Heart right ventricle (tissue), 16 donors: ENCODE results near the gene ANTXR1. TPM values are rescaled to one million over a fixed set of nuclear protein-coding genes. Genes with fewer than 3 reads are reported as not detected.

Experiments
- ATAC-seq, 8 donors: fragments of 200-7000 bp; cut with Tn5 transposase; one replicate each; pipeline ENCODE4 v1.9.1; 2020; ENCODE audit warnings: mild to moderate bottlenecking in 8 of 8, moderate library complexity in 8 of 8, moderate number of reproducible peaks in 1 of 8
- DNase-seq, 2 donors: peaks; one replicate each; pipeline ENCODE4 v3.0.0-alpha.2; 2020
- H3K27ac ChIP-seq, 10 donors: fragments of 200-600 bp; sonication (generic) in 2 of 10; one replicate each; pipeline versions ENCODE4 v1.5.0 to v1.8.0; 2020 to 2022; ENCODE audit warnings: mild to moderate bottlenecking in 3 of 10
- H3K27me3 ChIP-seq, 7 donors: fragments of 200-600 bp; one replicate each; pipeline ENCODE4 v1.8.0; 2021 to 2022; ENCODE audit warnings: mild to moderate bottlenecking in 2 of 7
- H3K36me3 ChIP-seq, 9 donors: fragments of 200-600 bp; sonication (generic) in 1 of 9; one replicate each; pipeline versions ENCODE4 v1.5.0 to v1.8.0; 2020 to 2022; ENCODE audit warnings: mild to moderate bottlenecking in 2 of 9
- H3K4me1 ChIP-seq, 9 donors: fragments of 200-600 bp; sonication (generic) in 1 of 9; one replicate each; pipeline versions ENCODE4 v1.5.0 to v1.8.0; 2020 to 2022; ENCODE audit warnings: mild to moderate bottlenecking in 4 of 9
- H3K4me3 ChIP-seq, 10 donors: fragments of 200-600 bp; sonication (generic) in 2 of 10; one replicate each; pipeline versions ENCODE4 v1.5.0 to v1.8.0; 2020 to 2022; ENCODE audit warnings: mild to moderate bottlenecking in 7 of 10, moderate library complexity in 2 of 10
- H3K9me3 ChIP-seq, 11 donors: fragments of 200-600 bp in 10 of 11; sonication (generic) in 2 of 11; one replicate each; pipeline versions ENCODE4 v1.5.0 to v1.8.0; 2013 to 2022; ENCODE audit warnings: mild to moderate bottlenecking in 2 of 11, control low read depth in 1 of 11, moderate library complexity in 1 of 11
- WGBS, 2 donors: extraction: QIAGEN DNeasy Blood & Tissue Kit; methylation state at CpG; one replicate each; pipeline ENCODE4 v1.1.7; 2013; ENCODE audit warnings: inconsistent platforms in 1 of 2; 5-methylcytosine and 5-hydroxymethylcytosine counted together
- intact Hi-C, 10 donors: fragments of 100-400 bp; cut with DNase I; formaldehyde crosslinking; loops; one replicate each; pipeline versions ENCODE4 v1.11.1 to v1.14.2; 2022
- polyA plus RNA-seq, 2 donors: library from polyadenylated mRNA; stranded (reverse); fragments of 200-250 nt; gene quantifications; one replicate each; pipeline ENCODE4 v1.2.3, GENCODE V29; 2013
- total RNA-seq, 10 donors: library from RNA; stranded (reverse); fragmentation: NEBNext Ultra II Directional in 3 of 10; extraction: Animal tissue kit (Norgen Biotek cat#: 25700) in 3 of 10; gene quantifications; one replicate each; pipeline versions ENCODE4 v1.2.1 to v1.2.4, GENCODE V29; 2021 to 2023
- TF ChIP-seq, protein P1 (sequence below), 9 donors: fragments of 200-600 bp; sonication (generic) in 2 of 9; IDR thresholded peaks; one replicate each; pipeline versions ENCODE4 v1.5.0 to v1.8.0; 2021 to 2022; ENCODE audit warnings: antibody characterized with exemption in 9 of 9, mild to moderate bottlenecking in 5 of 9, moderate library complexity in 1 of 9
- donor health status: Arrhythmogenic right ventricular cardiomyopathy.
- donor health status: ischemic (EF 13 %, LVEDD 7.1; RV severe dilation, severe dysfunction).
- donor health status: healthy with polysubstance abuse.
- donor health status: DM: no; HTN: yes; CAD: no.
- donor health status: DM: no; HTN: no; CAD: no.
- donor health status: ischemic (EF 25% LVEDD 6.9; RV normal size, moderate dysfunction).
- donor health status: ischemic (EF 25% LVEDD 5.7; RV mildly dilated, moderate dysfunction).
- donor health status: healthy.
- donor health status: DM: yes; HTN: yes; CAD: no.
- donor health status: Ischemic cardiomyopathy.
- donor health status: ischemic (EF 35%, LVEDD 5.7; RV mildly dilated, moderate dysfunction).
- donor health status: nonischemic (EF 11% LVEDD 7.7; RV severe dilation, severe dysfunction).
- donor health status: DM: yes; HTN: yes; CAD: no.
- donor health status: PGD.
- donor health status: ischemic (EF 29% LVEDD 5.4; RV normal size, mild dysfunction).
- donor health status: nonischemic (EF 23%, LVEDD 6.1; RV moderate dilation, normal function).

Gene ANTXR1
- total and polyA plus RNA-seq, 12 donors, result 8.9 to 33.1 (median 24.1) TPM

DNA sequence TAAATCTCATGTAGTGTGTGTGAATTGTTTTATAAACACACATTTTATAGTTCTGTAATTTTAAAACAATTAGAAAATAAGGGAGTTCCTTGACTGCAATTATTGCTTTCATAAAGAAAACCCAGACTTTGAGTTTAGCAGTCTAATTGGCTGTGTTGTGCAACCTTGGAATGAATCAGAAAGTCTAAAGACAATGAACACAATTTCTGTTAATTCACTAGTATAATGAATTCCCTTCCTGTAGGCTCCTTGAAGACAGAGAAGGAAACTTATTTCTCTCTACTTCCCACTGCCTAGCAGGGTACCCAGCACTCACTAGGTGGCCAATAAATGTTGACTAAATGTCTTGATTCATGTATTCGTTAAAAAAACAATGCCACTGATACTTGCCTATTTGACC, 79.9 kb downstream of the ANTXR1 start:
- H3K4me3 ChIP-seq, result no peak overlapping the region
- WGBS, 2 donors, result 88 to 93% methylated on average over 1 of the region's 1 CpG
- no peak overlapping the region for H3K27ac ChIP-seq
- H3K9me3 ChIP-seq, result no peaks in the 10 kb centered on the region
- TF ChIP-seq, protein P1, sequence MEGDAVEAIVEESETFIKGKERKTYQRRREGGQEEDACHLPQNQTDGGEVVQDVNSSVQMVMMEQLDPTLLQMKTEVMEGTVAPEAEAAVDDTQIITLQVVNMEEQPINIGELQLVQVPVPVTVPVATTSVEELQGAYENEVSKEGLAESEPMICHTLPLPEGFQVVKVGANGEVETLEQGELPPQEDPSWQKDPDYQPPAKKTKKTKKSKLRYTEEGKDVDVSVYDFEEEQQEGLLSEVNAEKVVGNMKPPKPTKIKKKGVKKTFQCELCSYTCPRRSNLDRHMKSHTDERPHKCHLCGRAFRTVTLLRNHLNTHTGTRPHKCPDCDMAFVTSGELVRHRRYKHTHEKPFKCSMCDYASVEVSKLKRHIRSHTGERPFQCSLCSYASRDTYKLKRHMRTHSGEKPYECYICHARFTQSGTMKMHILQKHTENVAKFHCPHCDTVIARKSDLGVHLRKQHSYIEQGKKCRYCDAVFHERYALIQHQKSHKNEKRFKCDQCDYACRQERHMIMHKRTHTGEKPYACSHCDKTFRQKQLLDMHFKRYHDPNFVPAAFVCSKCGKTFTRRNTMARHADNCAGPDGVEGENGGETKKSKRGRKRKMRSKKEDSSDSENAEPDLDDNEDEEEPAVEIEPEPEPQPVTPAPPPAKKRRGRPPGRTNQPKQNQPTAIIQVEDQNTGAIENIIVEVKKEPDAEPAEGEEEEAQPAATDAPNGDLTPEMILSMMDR (IDR thresholded peaks at IDR 0.05), result no peak
- H3K27me3 ChIP-seq, result no peaks in the 10 kb centered on the region
- ATAC-seq (no peak), DNase-seq (no peak)
- intact Hi-C loops, result loop anchor here in 1 of 10 donors (10.0 kb wide), 1 partner anchor 148 kb away; no protein-coding TSS in a partner anchor
- H3K36me3 ChIP-seq, result peaks cover 0 to 35% (median 0%) of the 10 kb centered on the region in 9 donors
- peaks cover 0 to 70% (median 17%) of the 10 kb centered on the region in 9 donors for H3K4me1 ChIP-seq

DNA sequence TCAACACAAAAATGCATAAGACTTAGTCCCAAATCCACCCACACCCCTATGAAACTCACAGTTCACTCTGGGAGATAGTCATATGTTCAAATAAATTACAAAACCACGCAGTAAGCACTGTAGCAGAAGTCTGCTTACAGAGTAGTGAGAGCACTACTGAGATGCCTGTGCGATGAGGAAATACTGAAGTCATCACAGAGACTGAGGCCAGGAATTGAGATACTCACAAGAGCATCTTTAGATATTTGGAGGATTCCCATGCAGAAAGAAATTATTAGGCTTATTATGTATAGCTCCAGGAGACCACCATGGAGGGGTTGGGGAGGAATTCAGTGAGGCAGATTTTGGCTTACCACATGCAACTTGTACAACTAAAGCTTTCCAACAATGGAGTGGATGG, 82.3 kb downstream of the ANTXR1 start:
- Histone ChIP-seq H3K9me3 (no peaks in the 10 kb centered on the region), H3K36me3 (peaks cover 0 to 29% (median 0%) of the 10 kb centered on the region in 9 donors), H3K27ac (peak overlapping the region in 5 of 10 donors; percentile 18 to 64 (median 30)), H3K4me3 (no peak overlapping the region), H3K4me1 (peaks cover 0 to 66% (median 18%) of the 10 kb centered on the region in 9 donors), H3K27me3 (no peaks in the 10 kb centered on the region)
- ATAC-seq (peak in 7 of 8 donors; percentile 58 to 87 (median 80)), DNase-seq (peak in 1 of 2 donors; percentile 25)
- intact Hi-C loops, result loop anchor here in 1 of 10 donors (10.0 kb wide), 1 partner anchor 151 kb away; no protein-coding TSS in a partner anchor
- TF ChIP-seq, protein P1 (IDR thresholded peaks at IDR 0.05), result no peak
- WGBS, 2 donors, result 69 to 72% methylated on average over 2 of the region's 2 CpGs

DNA sequence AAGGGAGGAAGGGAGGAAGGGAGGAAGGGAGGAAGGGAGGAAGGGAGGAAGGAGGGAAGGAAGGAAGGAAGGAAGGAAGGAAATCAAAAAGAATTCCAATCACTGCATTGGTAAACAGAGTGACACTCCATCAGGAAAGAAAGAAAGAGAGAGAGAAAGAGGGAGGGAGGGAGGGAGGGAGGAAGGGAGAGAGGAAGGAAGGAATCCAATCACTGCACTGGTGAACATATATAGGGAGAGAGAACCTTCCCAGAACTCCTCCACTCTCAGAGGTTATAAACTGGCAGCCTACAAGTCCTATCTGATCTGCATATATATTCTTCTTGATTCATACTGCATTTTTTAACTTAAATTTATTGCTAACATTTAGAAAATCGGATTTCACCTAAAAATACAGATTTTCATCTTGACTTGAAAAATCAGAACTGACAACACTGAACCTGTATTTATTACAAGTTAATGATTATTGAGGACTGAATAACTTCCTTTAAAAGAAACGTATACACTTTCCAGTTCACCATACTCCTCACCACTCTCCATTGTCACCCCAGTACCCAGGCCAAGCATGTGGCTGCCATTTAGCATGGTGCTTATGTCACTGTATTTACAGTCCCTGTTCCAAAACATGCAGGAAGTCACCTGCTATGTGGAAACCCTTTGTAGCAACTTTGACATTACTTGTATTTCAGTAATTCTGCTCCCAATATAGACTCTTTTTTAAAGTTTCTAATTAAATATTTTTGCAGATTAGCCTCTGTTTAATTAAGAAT, 83.5 kb downstream of the ANTXR1 start:
- Histone ChIP-seq H3K27ac (peak overlapping the region in 1 of 10 donors; percentile 26), H3K4me1 (peaks cover 3 to 59% (median 19%) of the 10 kb centered on the region in 9 donors), H3K27me3 (no peaks in the 10 kb centered on the region), H3K36me3 (peaks cover 0 to 17% (median 0%) of the 10 kb centered on the region in 9 donors), H3K9me3 (no peaks in the 10 kb centered on the region), H3K4me3 (no peak overlapping the region)
- intact Hi-C loops, result loop anchor here in 1 of 10 donors (10.0 kb wide), 1 partner anchor 152 kb away; no protein-coding TSS in a partner anchor
- TF ChIP-seq, protein P1 (IDR thresholded peaks at IDR 0.05), result no peak
- no peak for ATAC-seq
- WGBS, 2 donors, result 91 to 93% methylated on average over 2 of the region's 2 CpGs
- no peak for DNase-seq

DNA sequence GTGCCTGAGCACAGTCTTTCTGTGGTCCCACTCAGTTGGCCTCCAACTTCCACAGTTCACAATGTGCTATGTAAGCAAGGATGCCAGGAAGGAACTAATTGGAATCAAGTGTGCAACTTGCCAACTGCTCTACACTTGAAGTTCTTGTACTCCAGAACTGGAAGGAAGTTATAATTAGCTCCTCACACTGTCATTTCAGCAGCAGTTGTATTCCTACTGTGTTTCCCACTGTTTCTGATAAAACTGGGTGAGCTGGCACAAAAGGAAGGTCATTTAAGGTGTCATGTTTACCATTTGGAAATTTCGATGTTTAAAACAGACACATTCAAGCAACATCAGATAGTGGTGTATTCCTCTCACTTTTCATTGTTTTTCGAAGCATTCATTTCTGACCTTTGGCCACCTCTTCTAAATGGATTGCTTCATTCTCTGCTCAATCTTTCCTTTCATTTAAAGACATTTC, 84.2 kb downstream of the ANTXR1 start:
- H3K4me1 ChIP-seq, result peaks cover 3 to 57% (median 19%) of the 10 kb centered on the region in 9 donors
- H3K27me3 ChIP-seq, result no peaks in the 10 kb centered on the region
- peaks cover 0 to 11% (median 0%) of the 10 kb centered on the region in 9 donors for H3K36me3 ChIP-seq
- WGBS, 2 donors, result 38 to 51% methylated on average over 2 of the region's 2 CpGs
- H3K4me3 ChIP-seq, result no peak overlapping the region
- DNase-seq (no peak), ATAC-seq (peak in 4 of 8 donors; percentile 39 to 65 (median 58))
- intact Hi-C loops, result loop anchor here in 1 of 10 donors (10.0 kb wide), 1 partner anchor 152 kb away; no protein-coding TSS in a partner anchor
- H3K27ac ChIP-seq, result peak overlapping the region in 1 of 10 donors; percentile 26
- TF ChIP-seq, protein P1 (IDR thresholded peaks at IDR 0.05), result no peak
- H3K9me3 ChIP-seq, result no peaks in the 10 kb centered on the region
